SU-DHL-6 (cell line): ENCODE data around the gene DPPA5.

ENCODE experiments used
- EZH2phosphoT487 ChIP-seq: fragments of 200-600 bp; sonication (generic), shearing (Covaris generic); conservative IDR thresholded peaks from 2 replicates; pipeline ENCODE4 v1.6.1; 2018; ENCODE audit warnings: mild to moderate bottlenecking, antibody characterized with exemption, low read length, moderate library complexity, mixed read lengths
- TF ChIP-seq, protein P1 (sequence below): fragments of 200-600 bp; sonication (generic); IDR thresholded peaks from one replicate; pipeline ENCODE4 v1.5.1; 2017; ENCODE audit warnings: antibody characterized with exemption, mild to moderate bottlenecking, low read length, moderate library complexity; ENCODE audit not compliant: insufficient read depth, poor library complexity, severe bottlenecking

DNA sequence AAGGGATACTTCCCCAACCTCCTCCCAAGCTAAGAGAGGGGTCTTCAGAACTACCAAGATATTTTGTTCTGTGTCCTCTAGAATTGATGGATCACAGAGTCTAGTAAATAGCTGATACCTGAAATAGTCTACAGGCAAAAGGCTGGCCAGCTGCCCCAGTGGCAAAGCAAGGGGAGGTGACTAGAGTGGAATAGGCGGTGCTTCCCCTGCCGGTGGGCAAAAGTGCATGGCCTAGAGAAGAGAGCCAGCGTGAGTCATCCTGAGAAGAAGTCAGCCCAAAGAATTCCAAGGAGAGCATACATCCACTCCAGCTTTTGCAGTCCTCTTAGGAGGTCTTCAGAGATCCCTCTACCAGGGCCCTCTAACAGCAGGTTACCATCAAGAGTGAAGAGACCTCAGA lies 14.7 kb downstream of the DPPA5 start:
- TF ChIP-seq, protein P1, sequence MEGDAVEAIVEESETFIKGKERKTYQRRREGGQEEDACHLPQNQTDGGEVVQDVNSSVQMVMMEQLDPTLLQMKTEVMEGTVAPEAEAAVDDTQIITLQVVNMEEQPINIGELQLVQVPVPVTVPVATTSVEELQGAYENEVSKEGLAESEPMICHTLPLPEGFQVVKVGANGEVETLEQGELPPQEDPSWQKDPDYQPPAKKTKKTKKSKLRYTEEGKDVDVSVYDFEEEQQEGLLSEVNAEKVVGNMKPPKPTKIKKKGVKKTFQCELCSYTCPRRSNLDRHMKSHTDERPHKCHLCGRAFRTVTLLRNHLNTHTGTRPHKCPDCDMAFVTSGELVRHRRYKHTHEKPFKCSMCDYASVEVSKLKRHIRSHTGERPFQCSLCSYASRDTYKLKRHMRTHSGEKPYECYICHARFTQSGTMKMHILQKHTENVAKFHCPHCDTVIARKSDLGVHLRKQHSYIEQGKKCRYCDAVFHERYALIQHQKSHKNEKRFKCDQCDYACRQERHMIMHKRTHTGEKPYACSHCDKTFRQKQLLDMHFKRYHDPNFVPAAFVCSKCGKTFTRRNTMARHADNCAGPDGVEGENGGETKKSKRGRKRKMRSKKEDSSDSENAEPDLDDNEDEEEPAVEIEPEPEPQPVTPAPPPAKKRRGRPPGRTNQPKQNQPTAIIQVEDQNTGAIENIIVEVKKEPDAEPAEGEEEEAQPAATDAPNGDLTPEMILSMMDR: no peak
- no peak for TF ChIP-seq EZH2phosphoT487
